Central memory CD8-positive, alpha-beta T cell (primary cell): ENCODE data around the gene GIMAP2.
A peak's percentile ranks its signal among the peaks of the same experiment; 100 is the strongest.
"Not testable (repeated sequence)": the region's sequence is repeated elsewhere in the genome, so short reads cannot be mapped to it uniquely, and the experiment has no call there.

Experiments
- ATAC-seq: fragments of 150-1000 bp; cut with Tn5 transposase; replicated peaks from 2 replicates; pipeline ENCODE4 v1.10.0; 2022; ENCODE audit warnings: mild to moderate bottlenecking, moderate FRiP score, moderate number of reproducible peaks; ENCODE audit not compliant: poor library complexity, severe bottlenecking; ENCODE audit errors: extremely low read depth
- DNase-seq, 2 donors: peaks; one replicate each; pipeline ENCODE4 v3.0.0; 2021; ENCODE audit warnings: low spot score in 2 of 2
- H3K27ac Mint-ChIP-seq: one replicate; pipeline ENCODE4 v1.8.0; 2022; ENCODE audit warnings: low read depth, mild to moderate bottlenecking, moderate library complexity, mixed read lengths
- H3K27me3 Mint-ChIP-seq: one replicate; pipeline ENCODE4 v1.8.0; 2022; ENCODE audit warnings: mixed read lengths
- H3K36me3 Mint-ChIP-seq: one replicate; pipeline ENCODE4 v1.8.0; 2022; ENCODE audit warnings: mild to moderate bottlenecking, moderate library complexity, mixed read lengths; ENCODE audit not compliant: insufficient read depth
- H3K4me1 Mint-ChIP-seq: one replicate; pipeline ENCODE4 v1.8.0; 2022; ENCODE audit warnings: mixed read lengths
- H3K4me3 Mint-ChIP-seq: one replicate; pipeline ENCODE4 v1.8.0; 2022; ENCODE audit warnings: mild to moderate bottlenecking, moderate library complexity, mixed read lengths
- H3K9me3 Mint-ChIP-seq: one replicate; pipeline ENCODE4 v1.8.0; 2022; ENCODE audit warnings: mixed read lengths

GIMAP2 gene

GRCh38 chr7:150685219-150686029 lies at the start of gene GIMAP2:
GIMAP2 (plus strand) TSS chr7:150685706; CDS start chr7:150687060, 1,354 bp downstream.
- peak; percentile 84 for ATAC-seq
- peaks cover 87% of the 10 kb centered on the region for H3K4me1 Mint-ChIP-seq
- DNase-seq = no peak
- peaks cover 12% of the 10 kb centered on the region for H3K9me3 Mint-ChIP-seq
- peak within 1 kb of the TSS; percentile 98 for H3K27ac Mint-ChIP-seq
- peak within 1 kb of the TSS; percentile 95 for H3K4me3 Mint-ChIP-seq
- peaks cover 39% of the 10 kb centered on the region for H3K36me3 Mint-ChIP-seq
- no peaks in the 10 kb centered on the region for H3K27me3 Mint-ChIP-seq

GRCh38 chr7:150641854-150642253 lies 43.7 kb upstream of the GIMAP2 start:
- H3K36me3 Mint-ChIP-seq = peaks cover 3% of the 10 kb centered on the region
- H3K27me3 Mint-ChIP-seq = no peaks in the 10 kb centered on the region
- no peak overlapping the region for H3K4me3 Mint-ChIP-seq
- ATAC-seq (no peak), DNase-seq (no peak)
- peaks cover 21% of the 10 kb centered on the region for H3K9me3 Mint-ChIP-seq
- H3K4me1 Mint-ChIP-seq = peaks cover 40% of the 10 kb centered on the region
- H3K27ac Mint-ChIP-seq = no peak overlapping the region

GRCh38 chr7:150642926-150643325 lies 42.6 kb upstream of the GIMAP2 start:
- DNase-seq (no peak), ATAC-seq (no peak)
- H3K9me3 Mint-ChIP-seq = peaks cover 15% of the 10 kb centered on the region
- H3K4me1 Mint-ChIP-seq = peaks cover 29% of the 10 kb centered on the region
- H3K4me3 Mint-ChIP-seq = no peak overlapping the region
- H3K36me3 Mint-ChIP-seq = peaks cover 2% of the 10 kb centered on the region
- no peaks in the 10 kb centered on the region for H3K27me3 Mint-ChIP-seq
- H3K27ac Mint-ChIP-seq = no peak overlapping the region

GRCh38 chr7:150645259-150646020 lies 40.1 kb upstream of the GIMAP2 start:
- Mint-ChIP-seq H3K4me3 (no peak overlapping the region), H3K27ac (no peak overlapping the region), H3K36me3 (peaks cover 2% of the 10 kb centered on the region), H3K9me3 (peaks cover 11% of the 10 kb centered on the region), H3K27me3 (no peaks in the 10 kb centered on the region), H3K4me1 (peaks cover 43% of the 10 kb centered on the region)
- ATAC-seq (no peak), DNase-seq (no peak)

- Mint-ChIP-seq H3K4me3 (no peak overlapping the region), H3K36me3 (no peaks in the 10 kb centered on the region), H3K27ac (peak overlapping the region; percentile 35), H3K27me3 (no peaks in the 10 kb centered on the region), H3K4me1 (peaks cover 39% of the 10 kb centered on the region), H3K9me3 (peaks cover 6% of the 10 kb centered on the region)
- ATAC-seq (no peak), DNase-seq (no peak)
Measured at GRCh38 chr7:150648353-150649079, 37.0 kb upstream of the GIMAP2 start.

GRCh38 chr7:150649080-150649385 lies 36.5 kb upstream of the GIMAP2 start:
- ATAC-seq = no peak

GRCh38 chr7:150654692-150655091 lies 30.8 kb upstream of the GIMAP2 start:
- no peak overlapping the region for H3K27ac Mint-ChIP-seq
- no peaks in the 10 kb centered on the region for H3K36me3 Mint-ChIP-seq
- no peaks in the 10 kb centered on the region for H3K27me3 Mint-ChIP-seq
- H3K4me1 Mint-ChIP-seq = peaks cover 26% of the 10 kb centered on the region
- no peaks in the 10 kb centered on the region for H3K9me3 Mint-ChIP-seq
- no peak overlapping the region for H3K4me3 Mint-ChIP-seq
- ATAC-seq = no peak
- no peak for DNase-seq

More at GRCh38 chr7:150649080-150649385, 36.5 kb upstream of the GIMAP2 start:
- DNase-seq = no peak
- Mint-ChIP-seq H3K4me1 (peaks cover 44% of the 10 kb centered on the region), H3K9me3 (peaks cover 6% of the 10 kb centered on the region), H3K36me3 (no peaks in the 10 kb centered on the region), H3K4me3 (no peak overlapping the region), H3K27ac (peak overlapping the region; percentile 35), H3K27me3 (no peaks in the 10 kb centered on the region)

GRCh38 chr7:150656047-150656446 lies 29.5 kb upstream of the GIMAP2 start:
- H3K4me1 Mint-ChIP-seq = peaks cover 34% of the 10 kb centered on the region
- no peak for ATAC-seq
- H3K9me3 Mint-ChIP-seq = no peaks in the 10 kb centered on the region
- H3K27me3 Mint-ChIP-seq = no peaks in the 10 kb centered on the region
- H3K36me3 Mint-ChIP-seq = peaks cover 3% of the 10 kb centered on the region
- H3K4me3 Mint-ChIP-seq = no peak overlapping the region
- H3K27ac Mint-ChIP-seq = no peak overlapping the region
- no peak for DNase-seq

GRCh38 chr7:150657526-150657925 lies 28.0 kb upstream of the GIMAP2 start:
- ATAC-seq (no peak), DNase-seq (no peak)
- H3K27me3 Mint-ChIP-seq = no peaks in the 10 kb centered on the region
- no peak overlapping the region for H3K4me3 Mint-ChIP-seq
- H3K4me1 Mint-ChIP-seq = peaks cover 43% of the 10 kb centered on the region
- no peaks in the 10 kb centered on the region for H3K9me3 Mint-ChIP-seq
- peaks cover 3% of the 10 kb centered on the region for H3K36me3 Mint-ChIP-seq
- no peak overlapping the region for H3K27ac Mint-ChIP-seq

GRCh38 chr7:150660939-150661613 lies 24.4 kb upstream of the GIMAP2 start:
- Mint-ChIP-seq H3K4me1 (peaks cover 66% of the 10 kb centered on the region), H3K27me3 (no peaks in the 10 kb centered on the region), H3K9me3 (no peaks in the 10 kb centered on the region), H3K36me3 (peaks cover 14% of the 10 kb centered on the region), H3K27ac (peak overlapping the region; percentile 67), H3K4me3 (peak overlapping the region; percentile 36)
- DNase-seq (no peak), ATAC-seq (no peak)

- Mint-ChIP-seq H3K4me3 (peak overlapping the region; percentile 42), H3K4me1 (peaks cover 83% of the 10 kb centered on the region), H3K27ac (peak overlapping the region; percentile 98), H3K36me3 (peaks cover 15% of the 10 kb centered on the region)
- not testable (repeated sequence) for ATAC-seq, H3K27me3 Mint-ChIP-seq, H3K9me3 Mint-ChIP-seq, DNase-seq
Measured at GRCh38 chr7:150662821-150663220, 22.7 kb upstream of the GIMAP2 start.
